Neutrophil (primary cell): ENCODE data around the gene PLCD3.

Experiments
- H3K27ac ChIP-seq: fragments of 200-600 bp; sonication (generic); 2 replicates; pipeline ENCODE4 v1.5.1; 2016; ENCODE audit warnings: mild to moderate bottlenecking, moderate library complexity
- H3K27me3 ChIP-seq: fragments of 200-600 bp; sonication (generic); 2 replicates; pipeline ENCODE4 v1.6.0; 2016; ENCODE audit warnings: mild to moderate bottlenecking
- H3K36me3 ChIP-seq: fragments of 200-600 bp; sonication (generic); 2 replicates; pipeline ENCODE4 v1.5.1; 2017
- H3K4me1 ChIP-seq, 2 experiments: fragments of 200-600 bp in 1 of 2; sonication (generic) in 1 of 2; 1 replicate in 1 of 2; 2 replicates in 1 of 2; pipeline versions ENCODE4 v1.5.1 to v1.6.1; 2013 to 2016; ENCODE audit warnings: low read depth in 1 of 2, low read length in 1 of 2, mild to moderate bottlenecking in 1 of 2, moderate library complexity in 1 of 2; ENCODE audit not compliant: control insufficient read depth in 1 of 2, insufficient read depth in 1 of 2
- H3K4me3 ChIP-seq, 2 experiments: fragments of 200-600 bp in 1 of 2; sonication (generic) in 1 of 2; 1 replicate in 1 of 2; 2 replicates in 1 of 2; pipeline ENCODE4 v1.5.1; 2013 to 2016; ENCODE audit warnings: low read depth in 1 of 2, low read length in 1 of 2, mild to moderate bottlenecking in 1 of 2, moderate library complexity in 1 of 2
- H3K9me3 ChIP-seq: fragments of 200-600 bp; sonication (generic); 2 replicates; pipeline ENCODE4 v1.5.1; 2016
- TF ChIP-seq, protein P1 (sequence below): fragments of 200-600 bp; sonication (generic); IDR thresholded peaks from 2 replicates; pipeline ENCODE4 v1.5.1; 2016; ENCODE audit warnings: antibody characterized with exemption

Gene PLCD3

DNA sequence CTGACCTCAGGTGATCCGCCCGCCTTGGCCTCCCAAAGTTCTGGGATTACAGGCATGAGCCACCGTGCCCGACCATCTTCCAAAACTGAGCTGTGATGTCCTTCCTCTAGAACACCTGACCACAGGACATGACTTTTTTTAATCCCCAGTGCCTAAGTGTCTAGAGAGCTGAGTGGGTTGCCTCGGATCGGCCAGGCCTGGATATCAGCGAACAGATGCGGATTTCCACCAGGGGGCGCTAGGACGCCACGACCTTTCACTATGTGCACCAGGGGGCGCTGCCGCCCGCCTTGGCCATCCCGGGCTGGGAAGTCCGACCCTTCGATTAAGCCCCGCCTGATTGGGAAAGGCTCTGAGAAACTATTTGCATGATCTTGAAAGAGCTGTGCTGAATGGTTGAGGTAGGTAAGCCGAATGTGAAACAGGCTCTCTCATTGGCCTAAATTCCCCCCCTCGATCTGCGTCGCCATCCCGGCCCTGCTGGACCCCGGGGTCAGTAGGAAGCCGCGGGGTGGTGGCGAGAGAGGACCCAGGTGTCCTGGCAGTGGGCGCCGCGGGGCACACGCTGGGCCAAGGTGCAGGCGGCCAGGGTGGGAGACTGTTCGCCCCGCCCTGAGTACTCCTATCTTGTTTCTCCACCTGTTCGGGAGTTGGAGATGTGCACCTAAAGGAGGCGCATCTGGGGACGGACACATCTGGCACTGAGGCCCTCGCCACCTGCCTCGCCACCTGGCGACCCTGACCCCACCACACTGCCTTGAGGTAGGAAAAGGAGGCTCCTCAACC, 3.1 kb upstream of the PLCD3 start, which contains the start of gene ACBD4:
Gene ACBD4 (plus strand): TSS at position 496 of the 786 bp plus-strand sequence. CDS start 458 bp downstream, outside the sequence.
- Histone ChIP-seq H3K36me3 (no peaks in the 10 kb centered on the region), H3K27ac (peak within 1 kb of the TSS; percentile 62), H3K4me3 (peak within 1 kb of the TSS; percentile 63), H3K9me3 (no peaks in the 10 kb centered on the region), H3K27me3 (peaks cover 7% of the 10 kb centered on the region), H3K4me1 (peaks cover 24 to 29% of the 10 kb centered on the region in 2 experiments)
- TF ChIP-seq, protein P1, sequence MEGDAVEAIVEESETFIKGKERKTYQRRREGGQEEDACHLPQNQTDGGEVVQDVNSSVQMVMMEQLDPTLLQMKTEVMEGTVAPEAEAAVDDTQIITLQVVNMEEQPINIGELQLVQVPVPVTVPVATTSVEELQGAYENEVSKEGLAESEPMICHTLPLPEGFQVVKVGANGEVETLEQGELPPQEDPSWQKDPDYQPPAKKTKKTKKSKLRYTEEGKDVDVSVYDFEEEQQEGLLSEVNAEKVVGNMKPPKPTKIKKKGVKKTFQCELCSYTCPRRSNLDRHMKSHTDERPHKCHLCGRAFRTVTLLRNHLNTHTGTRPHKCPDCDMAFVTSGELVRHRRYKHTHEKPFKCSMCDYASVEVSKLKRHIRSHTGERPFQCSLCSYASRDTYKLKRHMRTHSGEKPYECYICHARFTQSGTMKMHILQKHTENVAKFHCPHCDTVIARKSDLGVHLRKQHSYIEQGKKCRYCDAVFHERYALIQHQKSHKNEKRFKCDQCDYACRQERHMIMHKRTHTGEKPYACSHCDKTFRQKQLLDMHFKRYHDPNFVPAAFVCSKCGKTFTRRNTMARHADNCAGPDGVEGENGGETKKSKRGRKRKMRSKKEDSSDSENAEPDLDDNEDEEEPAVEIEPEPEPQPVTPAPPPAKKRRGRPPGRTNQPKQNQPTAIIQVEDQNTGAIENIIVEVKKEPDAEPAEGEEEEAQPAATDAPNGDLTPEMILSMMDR = peak; percentile 99

DNA sequence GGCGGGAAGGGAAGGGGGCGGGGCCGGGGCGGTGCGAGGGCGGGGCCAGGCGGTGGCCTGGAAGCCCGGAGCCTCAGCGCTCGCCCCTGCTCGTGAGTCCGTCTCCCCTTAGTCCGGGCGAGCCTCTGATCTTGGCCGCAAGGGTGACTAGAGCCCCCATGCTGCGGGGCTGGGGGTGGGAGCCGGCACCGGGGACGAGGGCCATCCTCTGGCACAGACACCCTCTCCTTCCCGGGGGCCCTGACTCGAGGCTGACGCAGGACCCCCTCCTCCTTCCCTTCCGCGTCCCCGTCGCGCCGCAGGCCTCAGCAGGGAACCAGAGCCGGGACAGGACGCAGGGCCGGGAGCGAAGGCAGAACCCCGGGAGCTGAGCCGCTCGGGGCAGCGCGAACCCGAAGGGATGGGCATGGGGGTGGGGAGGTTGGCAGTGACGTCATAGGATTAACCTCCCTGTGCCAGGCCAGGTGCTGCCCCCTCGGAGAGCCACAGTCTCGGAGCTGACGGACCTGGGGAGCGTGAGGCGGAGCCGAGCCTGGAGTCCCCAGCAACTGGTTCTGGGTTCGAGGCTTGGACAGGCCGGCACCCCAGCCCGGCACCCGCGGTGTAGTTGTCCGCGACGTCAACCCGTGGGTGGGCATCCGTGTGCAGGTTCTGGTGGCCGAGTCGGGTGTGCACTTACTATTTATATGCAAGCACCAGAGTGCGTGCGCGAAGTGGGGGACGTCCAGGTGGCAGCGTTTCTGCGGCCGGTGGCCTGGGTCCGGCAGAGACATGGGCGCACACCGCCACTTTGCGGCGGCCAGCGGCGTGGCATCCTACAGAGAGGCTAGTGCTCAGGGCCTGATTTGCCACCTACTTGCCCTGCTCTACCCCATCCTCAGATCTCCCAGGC, 503 bp upstream of the PLCD3 start:
- Histone ChIP-seq H3K4me3 (peak overlapping the region; percentile 89 to 90), H3K27me3 (peaks cover 7% of the 10 kb centered on the region), H3K9me3 (no peaks in the 10 kb centered on the region), H3K27ac (peak overlapping the region; percentile 72), H3K4me1 (peaks cover 26 to 35% of the 10 kb centered on the region in 2 experiments), H3K36me3 (no peaks in the 10 kb centered on the region)
- TF ChIP-seq, protein P1 = peak; percentile 90

DNA sequence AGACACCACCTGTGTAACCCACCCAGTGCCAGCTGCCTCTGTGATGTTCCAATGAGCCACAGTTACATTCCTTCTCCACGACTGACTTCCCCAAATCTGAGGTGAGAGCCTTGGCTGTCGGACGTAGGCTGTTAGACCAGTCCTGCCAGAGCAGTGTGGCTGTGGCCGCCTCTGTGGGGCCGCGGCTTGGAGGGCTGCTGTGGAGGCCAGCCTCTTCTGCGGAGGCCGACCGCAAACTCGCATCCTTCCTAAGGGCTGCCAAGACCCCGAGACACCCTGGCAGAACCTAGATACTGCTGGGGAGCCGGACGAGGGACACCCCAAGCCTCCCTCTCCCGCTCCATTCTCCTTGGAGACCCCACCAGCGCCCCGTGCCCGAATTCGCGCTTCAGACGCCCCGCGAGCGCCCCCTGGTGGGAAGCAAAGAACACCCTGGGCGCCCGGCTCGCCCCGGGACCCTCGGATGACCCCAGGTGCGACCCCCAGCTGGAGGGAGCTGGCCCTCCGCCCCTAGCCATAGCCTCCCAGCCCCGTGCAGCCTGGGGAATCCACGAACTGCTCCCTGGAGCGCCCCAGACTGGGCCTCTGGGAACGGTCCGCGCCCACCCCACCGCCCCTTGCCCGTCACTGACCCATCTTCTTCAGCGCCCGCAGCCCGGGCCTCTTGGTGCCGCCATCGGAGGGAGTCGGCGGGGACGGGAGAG, 547 bp downstream of the PLCD3 start:
- no peaks in the 10 kb centered on the region for H3K36me3 ChIP-seq
- TF ChIP-seq, protein P1 = peak; percentile 67
- H3K4me3 ChIP-seq = peak overlapping the region; percentile 89 to 90
- peaks cover 37 to 46% of the 10 kb centered on the region in 2 experiments for H3K4me1 ChIP-seq
- peaks cover 7% of the 10 kb centered on the region for H3K27me3 ChIP-seq
- no peaks in the 10 kb centered on the region for H3K9me3 ChIP-seq
- peak overlapping the region; percentile 72 for H3K27ac ChIP-seq

DNA sequence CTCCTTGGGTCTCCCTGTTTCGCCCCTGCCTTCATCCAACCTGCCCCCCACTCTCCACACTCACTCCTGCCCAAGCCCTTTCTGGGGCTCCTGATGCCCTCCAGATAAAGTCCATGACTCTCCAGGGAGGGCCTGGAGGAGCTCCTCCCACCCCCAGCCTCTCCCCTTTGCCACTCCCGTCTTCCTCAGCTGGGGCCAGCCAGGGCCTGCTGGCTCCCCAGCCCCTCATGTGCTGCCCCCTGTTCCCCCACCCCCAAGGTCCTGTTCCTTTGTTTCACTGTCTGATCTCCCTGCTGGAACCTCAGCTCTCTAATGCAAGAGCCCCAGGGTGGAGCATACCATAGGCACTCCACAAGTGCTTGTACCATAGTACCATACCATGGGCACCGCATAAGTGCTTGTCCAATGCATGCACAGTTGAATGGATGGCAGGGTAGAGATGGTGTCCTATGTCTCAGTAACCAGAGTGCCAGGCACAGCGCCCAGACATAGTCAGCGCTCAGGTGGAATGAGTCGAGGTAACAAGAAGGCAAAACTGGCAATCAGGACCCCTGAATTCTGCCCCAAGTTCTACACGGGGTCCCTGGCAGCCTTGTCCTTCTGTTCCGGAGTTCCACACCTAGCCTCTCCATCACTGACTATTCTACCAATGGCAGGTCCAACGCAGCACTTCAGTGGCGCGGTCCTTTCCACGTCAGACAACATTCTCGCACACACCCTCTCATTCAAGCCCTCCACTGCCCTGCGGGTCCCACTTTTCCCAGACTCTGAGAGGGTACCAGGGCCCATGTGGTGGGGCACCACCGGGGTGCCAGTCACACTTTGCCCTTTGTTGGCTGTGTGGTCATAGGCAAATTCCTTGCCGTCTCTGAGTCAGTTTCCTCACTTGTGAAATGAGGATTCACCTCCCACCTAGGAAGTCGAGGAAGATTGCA, 1.4 kb downstream of the PLCD3 start:
- no peak overlapping the region for H3K27ac ChIP-seq
- no peaks in the 10 kb centered on the region for H3K9me3 ChIP-seq
- peaks cover 7% of the 10 kb centered on the region for H3K27me3 ChIP-seq
- no peak overlapping the region for H3K4me3 ChIP-seq
- peaks cover 35 to 43% of the 10 kb centered on the region in 2 experiments for H3K4me1 ChIP-seq
- no peaks in the 10 kb centered on the region for H3K36me3 ChIP-seq
- TF ChIP-seq, protein P1 = no peak
